CD4-positive, alpha-beta T cell treated with Interleukin-6 at 100 ng/mL for 8 hours (primary cell): ENCODE results near the gene ZNF600.
"Not testable (repeated sequence)": the region's sequence is repeated elsewhere in the genome, so short reads cannot be mapped to it uniquely, and the experiment has no call there.

Experiments used
- DNase-seq: peaks from one replicate; pipeline ENCODE4 v3.0.0-alpha.2; 2020; ENCODE audit warnings: mixed read lengths, low spot score

The ZNF600 gene

GRCh38 chr19:52741951-52742485 is 44.6 kb downstream of the ZNF600 start:
- no peak for DNase-seq

GRCh38 chr19:52741371-52741770 is 45.2 kb downstream of the ZNF600 start:
- DNase-seq: not testable (repeated sequence)

GRCh38 chr19:52739576-52739975 is 47.0 kb downstream of the ZNF600 start:
- no peak for DNase-seq

GRCh38 chr19:52735734-52736133 is 50.9 kb downstream of the ZNF600 start:
- no peak for DNase-seq

- DNase-seq: peak; percentile 97
Measured at GRCh38 chr19:52734893-52735661, 51.5 kb downstream of the ZNF600 start, which contains the start of gene ZNF611. Gene ZNF611 (minus strand): TSS chr19:52735044. CDS start chr19:52715894, 19,150 bp downstream.

- DNase-seq: peak; percentile 4
Measured at GRCh38 chr19:52734331-52734892, 52.2 kb downstream of the ZNF600 start.

GRCh38 chr19:52726051-52726450 is 60.5 kb downstream of the ZNF600 start:
- not testable (repeated sequence) for DNase-seq

- no peak for DNase-seq
Measured at GRCh38 chr19:52725528-52725961, 61.0 kb downstream of the ZNF600 start.

- DNase-seq: no peak
Measured at GRCh38 chr19:52724701-52725514, 61.7 kb downstream of the ZNF600 start.

- DNase-seq: not testable (repeated sequence)
Measured at GRCh38 chr19:52723907-52724598, 62.5 kb downstream of the ZNF600 start.

GRCh38 chr19:52722062-52723003 is 64.3 kb downstream of the ZNF600 start:
- no peak for DNase-seq

GRCh38 chr19:52720541-52720940 is 66.0 kb downstream of the ZNF600 start:
- DNase-seq: not testable (repeated sequence)

- no peak for DNase-seq
Measured at GRCh38 chr19:52716522-52716921, 70.1 kb downstream of the ZNF600 start.

- DNase-seq: peak; percentile 36
Measured at GRCh38 chr19:52715902-52716301, 70.7 kb downstream of the ZNF600 start.

- DNase-seq: not testable (repeated sequence)
Measured at GRCh38 chr19:52715330-52715729, 71.3 kb downstream of the ZNF600 start.
